Calu3 (cell line): ENCODE measurements around the gene ARRB1. TPM values are rescaled to one million over a fixed set of nuclear protein-coding genes. Genes with fewer than 3 reads are reported as not detected.
"Not testable (repeated sequence)": the region's sequence is repeated elsewhere in the genome, so short reads cannot be mapped to it uniquely, and the experiment has no call there.

Experiments used
- BruUV-seq: library from RNA; stranded (reverse); fragments of 400-500 nt; replicated peaks from 2 replicates; lab custom pipeline; 2021; lab: Mats Ljungman, UMichigan
- CTCF ChIA-PET: fragments of 300-600 bp; sonication (Branson Sonifier 250); formaldehyde crosslinking; loops from one replicate; lab custom pipeline; 2022; ENCODE audit warnings: antibody characterized with exemption; lab: Charles Lee
- DNase-seq: peaks from one replicate; pipeline ENCODE4 v3.0.0; 2022
- H3K27ac Mint-ChIP-seq: one replicate; pipeline ENCODE4 v1.8.0; 2022; ENCODE audit warnings: mixed read lengths; ENCODE audit not compliant: unreplicated experiment
- H3K27me3 Mint-ChIP-seq: one replicate; pipeline ENCODE4 v1.8.0; 2022; ENCODE audit warnings: mixed read lengths; ENCODE audit not compliant: unreplicated experiment
- H3K36me3 Mint-ChIP-seq: one replicate; pipeline ENCODE4 v1.8.0; 2022; ENCODE audit warnings: mild to moderate bottlenecking, moderate library complexity, mixed read lengths; ENCODE audit not compliant: insufficient read depth, unreplicated experiment
- H3K4me1 Mint-ChIP-seq: one replicate; pipeline ENCODE4 v1.8.0; 2022; ENCODE audit warnings: mild to moderate bottlenecking, low read depth, mixed read lengths; ENCODE audit not compliant: unreplicated experiment
- H3K4me3 Mint-ChIP-seq: one replicate; pipeline ENCODE4 v1.8.0; 2022; ENCODE audit warnings: mild to moderate bottlenecking, low read depth, moderate library complexity, mixed read lengths; ENCODE audit not compliant: unreplicated experiment
- H3K9me3 Mint-ChIP-seq: one replicate; pipeline ENCODE4 v1.8.0; 2022; ENCODE audit warnings: low read depth, mixed read lengths; ENCODE audit not compliant: unreplicated experiment
- intact Hi-C: fragments of 100-400 bp; cut with micrococcal nuclease; formaldehyde crosslinking; loops from one replicate; pipeline ENCODE4 v1.10.0; 2022; ENCODE audit not compliant: unreplicated experiment
- total RNA-seq: library from RNA; stranded (reverse); gene quantifications from 2 replicates; pipeline ENCODE4 v1.2.3, GENCODE V29; 2022
- TF ChIP-seq, protein P1 (sequence below): fragments of 200-600 bp; IDR thresholded peaks from one replicate; pipeline ENCODE4 v1.8.0; 2022; ENCODE audit warnings: antibody characterized with exemption; ENCODE audit not compliant: unreplicated experiment

Gene ARRB1
- total RNA-seq, 1 experiment from 2014 or later, result 8.7 TPM

DNA sequence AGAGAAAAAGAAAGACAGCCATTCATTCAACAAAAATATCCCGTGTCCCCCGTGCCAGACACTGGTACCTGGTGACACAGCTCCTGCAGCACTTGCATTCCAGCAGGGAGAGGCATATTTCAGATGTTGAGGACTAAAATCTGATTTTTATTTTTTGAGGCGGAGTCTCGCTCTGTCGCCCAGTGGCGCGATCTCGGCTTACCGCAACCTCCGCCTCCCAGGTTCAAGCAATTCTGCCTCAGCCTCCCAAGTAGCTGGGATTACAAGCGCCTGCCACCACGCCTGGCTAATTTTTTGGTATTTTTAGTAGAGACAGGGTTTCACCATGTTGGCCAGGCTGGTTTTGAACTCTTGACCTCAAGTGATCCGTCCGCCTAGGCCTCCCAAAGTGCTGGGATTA lies 20.6 kb downstream of the ARRB1 start:
- H3K27ac Mint-ChIP-seq, intact Hi-C loops, H3K36me3 Mint-ChIP-seq, DNase-seq, H3K27me3 Mint-ChIP-seq, H3K9me3 Mint-ChIP-seq, BruUV-seq, H3K4me3 Mint-ChIP-seq: not testable (repeated sequence)
- CTCF ChIA-PET, result interaction anchor here (1.5 kb wide), 1 partner anchor 9 kb away, joined by 3 read pairs; no protein-coding TSS in a partner anchor
- H3K4me1 Mint-ChIP-seq, result peaks cover 24% of the 10 kb centered on the region

GRCh38 chr11:75330291-75330690 lies 21.2 kb downstream of the ARRB1 start:
- Mint-ChIP-seq H3K4me3 (no peak overlapping the region), H3K27ac (no peak overlapping the region), H3K9me3 (no peaks in the 10 kb centered on the region), H3K36me3 (peaks cover 4% of the 10 kb centered on the region), H3K27me3 (no peaks in the 10 kb centered on the region), H3K4me1 (peaks cover 28% of the 10 kb centered on the region)
- TF ChIP-seq, protein P1, sequence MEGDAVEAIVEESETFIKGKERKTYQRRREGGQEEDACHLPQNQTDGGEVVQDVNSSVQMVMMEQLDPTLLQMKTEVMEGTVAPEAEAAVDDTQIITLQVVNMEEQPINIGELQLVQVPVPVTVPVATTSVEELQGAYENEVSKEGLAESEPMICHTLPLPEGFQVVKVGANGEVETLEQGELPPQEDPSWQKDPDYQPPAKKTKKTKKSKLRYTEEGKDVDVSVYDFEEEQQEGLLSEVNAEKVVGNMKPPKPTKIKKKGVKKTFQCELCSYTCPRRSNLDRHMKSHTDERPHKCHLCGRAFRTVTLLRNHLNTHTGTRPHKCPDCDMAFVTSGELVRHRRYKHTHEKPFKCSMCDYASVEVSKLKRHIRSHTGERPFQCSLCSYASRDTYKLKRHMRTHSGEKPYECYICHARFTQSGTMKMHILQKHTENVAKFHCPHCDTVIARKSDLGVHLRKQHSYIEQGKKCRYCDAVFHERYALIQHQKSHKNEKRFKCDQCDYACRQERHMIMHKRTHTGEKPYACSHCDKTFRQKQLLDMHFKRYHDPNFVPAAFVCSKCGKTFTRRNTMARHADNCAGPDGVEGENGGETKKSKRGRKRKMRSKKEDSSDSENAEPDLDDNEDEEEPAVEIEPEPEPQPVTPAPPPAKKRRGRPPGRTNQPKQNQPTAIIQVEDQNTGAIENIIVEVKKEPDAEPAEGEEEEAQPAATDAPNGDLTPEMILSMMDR, result no peak
- DNase-seq, result no peak
- CTCF ChIA-PET, result interaction anchor here (1.5 kb wide), 1 partner anchor 10 kb away, joined by 3 read pairs; no protein-coding TSS in a partner anchor
- no TSS peak for BruUV-seq
- intact Hi-C loops, result no loop called here

DNA sequence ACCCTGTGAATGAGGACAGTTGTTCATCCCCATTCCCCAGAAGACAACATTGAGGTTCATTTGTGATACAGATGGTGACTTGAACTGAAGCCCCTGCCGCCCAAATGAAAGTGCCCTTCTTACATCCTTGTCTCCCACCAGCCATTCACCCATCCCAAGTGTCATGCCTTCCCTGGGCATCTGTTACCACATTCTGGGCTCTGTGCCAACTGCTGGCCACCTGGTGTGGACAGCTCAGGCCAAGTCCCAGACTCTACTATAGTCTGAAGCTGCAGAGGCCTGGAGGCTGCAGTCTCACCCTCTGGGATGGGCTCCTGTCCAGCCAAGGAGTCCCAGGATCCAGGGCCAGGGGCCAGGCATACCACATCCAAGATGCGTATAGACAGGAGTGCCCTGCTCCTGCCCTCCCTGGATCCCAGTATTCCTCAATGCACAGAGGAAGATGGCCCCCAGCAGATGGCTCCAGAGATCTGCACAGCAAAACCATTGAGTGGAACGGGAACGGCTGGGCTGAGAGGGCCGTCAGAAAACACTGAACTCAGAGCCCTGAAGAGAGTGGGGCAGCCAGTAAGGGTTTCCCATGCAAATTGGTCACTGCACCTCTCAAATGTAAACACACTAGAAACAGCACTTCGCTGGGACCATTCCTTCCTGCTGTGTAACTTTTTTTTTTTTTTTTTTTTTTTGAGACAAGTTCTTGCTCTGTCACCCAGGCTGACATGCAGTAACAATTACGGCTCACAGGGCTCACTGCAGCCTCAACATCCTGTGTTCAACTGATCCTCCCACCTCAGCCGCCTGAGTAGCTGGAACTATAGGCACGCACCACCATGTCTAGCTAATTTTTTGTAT lies 22.8 kb downstream of the ARRB1 start:
- DNase-seq, result peak; percentile 67
- BruUV-seq, result no TSS peak
- intact Hi-C loops, result loop anchor here (1.0 to 2.0 kb wide), 2 partner anchors 48 to 56 kb away; no protein-coding TSS in a partner anchor
- H3K27ac Mint-ChIP-seq, result peak overlapping the region; percentile 7
- peaks cover 4% of the 10 kb centered on the region for H3K36me3 Mint-ChIP-seq
- H3K9me3 Mint-ChIP-seq, result no peaks in the 10 kb centered on the region
- H3K4me3 Mint-ChIP-seq, result no peak overlapping the region
- TF ChIP-seq, protein P1, result peak; percentile 71
- CTCF ChIA-PET, result interaction anchor here (0.6 to 1.4 kb wide), 4 partner anchors 12 to 169 kb away, joined by 3 to 5 read pairs (median 4); no protein-coding TSS in a partner anchor
- peaks cover 38% of the 10 kb centered on the region for H3K4me1 Mint-ChIP-seq
- H3K27me3 Mint-ChIP-seq, result no peaks in the 10 kb centered on the region

- no peak overlapping the region for H3K27ac Mint-ChIP-seq
- H3K4me3 Mint-ChIP-seq, result no peak overlapping the region
- DNase-seq, result no peak
- BruUV-seq, result no TSS peak
- H3K27me3 Mint-ChIP-seq, result no peaks in the 10 kb centered on the region
- intact Hi-C loops, result no loop called here
- CTCF ChIA-PET, result interaction anchor here (0.6 to 1.6 kb wide), 5 partner anchors 46 to 96 kb away, joined by 3 to 8 read pairs (median 5); no protein-coding TSS in a partner anchor
- H3K4me1 Mint-ChIP-seq, result peaks cover 45% of the 10 kb centered on the region
- H3K9me3 Mint-ChIP-seq, result no peaks in the 10 kb centered on the region
- peaks cover 4% of the 10 kb centered on the region for H3K36me3 Mint-ChIP-seq
- TF ChIP-seq, protein P1, result no peak
These were observed 25.0 kb downstream of the ARRB1 start for GRCh38 chr11:75326439-75326810.
